Neural progenitor cell (in vitro differentiated cells): ENCODE data around the gene TSPOAP1. TPM values are rescaled to one million over a fixed set of nuclear protein-coding genes. Genes with fewer than 3 reads are reported as not detected.

Experiments
- DNase-seq: peaks from one replicate; pipeline ENCODE4 v3.0.0-alpha.2; 2016; ENCODE audit warnings: low spot score
- H2AFZ ChIP-seq: fragments of 200-600 bp; sonication (generic); replicated peaks from 2 replicates; pipeline ENCODE4 v1.6.1; 2016; ENCODE audit warnings: antibody characterized with exemption
- H3F3A ChIP-seq: fragments of 200-600 bp; sonication (generic); 2 replicates; pipeline ENCODE4 v1.6.1; 2016; ENCODE audit warnings: antibody characterized with exemption, low read depth
- H3K27ac ChIP-seq: fragments of 200-600 bp; sonication (generic); 2 replicates; pipeline ENCODE4 v1.5.1; 2016; ENCODE audit warnings: mild to moderate bottlenecking
- H3K27me3 ChIP-seq: fragments of 200-600 bp; sonication (generic); 2 replicates; pipeline ENCODE4 v1.6.1; 2016; ENCODE audit warnings: mild to moderate bottlenecking, moderate library complexity
- H3K36me3 ChIP-seq: fragments of 200-600 bp; sonication (generic); 2 replicates; pipeline ENCODE4 v1.5.1; 2016
- H3K4me1 ChIP-seq: fragments of 200-600 bp; sonication (generic); 2 replicates; pipeline ENCODE4 v1.6.1; 2016; ENCODE audit warnings: mixed run types
- H3K4me2 ChIP-seq: fragments of 200-600 bp; sonication (generic); 2 replicates; pipeline ENCODE4 v1.6.1; 2016
- H3K4me3 ChIP-seq: fragments of 200-600 bp; sonication (generic); 2 replicates; pipeline ENCODE4 v1.5.1; 2016
- H3K79me2 ChIP-seq: fragments of 200-600 bp; sonication (generic); 2 replicates; pipeline ENCODE4 v1.6.1; 2016; ENCODE audit warnings: low read depth
- H3K9ac ChIP-seq: fragments of 200-600 bp; sonication (generic); 2 replicates; pipeline ENCODE4 v1.6.1; 2016
- H3K9me3 ChIP-seq: fragments of 200-600 bp; sonication (generic); 2 replicates; pipeline ENCODE4 v1.5.1; 2016; ENCODE audit warnings: low read depth
- H4K20me1 ChIP-seq: fragments of 200-600 bp; sonication (generic); 2 replicates; pipeline ENCODE4 v1.6.1; 2016; ENCODE audit warnings: low read depth
- H3K27ac Mint-ChIP-seq: 3 replicates; pipeline ENCODE4 v1.8.0; 2021; ENCODE audit warnings: mixed read lengths
- H3K27me3 Mint-ChIP-seq: 2 replicates; pipeline ENCODE4 v1.8.0; 2022; ENCODE audit warnings: low read depth, mild to moderate bottlenecking, inconsistent platforms, moderate library complexity, mixed read lengths; ENCODE audit not compliant: insufficient read depth
- H3K36me3 Mint-ChIP-seq: 3 replicates; pipeline ENCODE4 v1.8.0; 2021; ENCODE audit warnings: mixed read lengths
- H3K4me1 Mint-ChIP-seq: 3 replicates; pipeline ENCODE4 v1.8.0; 2021; ENCODE audit warnings: mixed read lengths
- H3K4me3 Mint-ChIP-seq: 3 replicates; pipeline ENCODE4 v1.8.0; 2021; ENCODE audit warnings: mild to moderate bottlenecking, moderate library complexity, mixed read lengths
- H3K9me3 Mint-ChIP-seq: 3 replicates; pipeline ENCODE4 v1.8.0; 2020; ENCODE audit warnings: mixed read lengths
- CTCF ChIP-seq: fragments of 200-600 bp; sonication (generic); IDR thresholded peaks from 2 replicates; pipeline ENCODE4 v1.5.1; 2017; ENCODE audit warnings: antibody characterized with exemption, mild to moderate bottlenecking
- EZH2 ChIP-seq: fragments of 200-600 bp; sonication (generic); IDR thresholded peaks from 2 replicates; pipeline ENCODE4 v1.6.1; 2017; ENCODE audit warnings: antibody characterized with exemption, mild to moderate bottlenecking, moderate library complexity
- EZH2phosphoT487 ChIP-seq: fragments of 200-600 bp; sonication (generic); IDR thresholded peaks from 2 replicates; pipeline ENCODE4 v1.6.1; 2017; ENCODE audit warnings: antibody characterized with exemption
- total RNA-seq: library from RNA; depleted of rRNA; stranded (reverse); fragments of >200 nt; gene quantifications from 2 replicates; pipeline ENCODE4 v1.2.3, GENCODE V29; 2015; ENCODE audit warnings: low replicate concordance

Gene TSPOAP1
- total RNA-seq, 1 donor from 2014 or later, result 13.8 TPM

- Mint-ChIP-seq H3K4me1 (peaks cover 9% of the 10 kb centered on the region), H3K4me3 (no peak overlapping the region), H3K27me3 (no peaks in the 10 kb centered on the region), H3K9me3 (no peaks in the 10 kb centered on the region), H3K36me3 (no peaks in the 10 kb centered on the region), H3K27ac (no peak overlapping the region)
- H3K9me3 ChIP-seq, result no peaks in the 10 kb centered on the region
- no peaks in the 10 kb centered on the region for H4K20me1 ChIP-seq
- H3K4me2 ChIP-seq, result peak overlapping the region; percentile 60
- no peaks in the 10 kb centered on the region for H3F3A ChIP-seq
- peak overlapping the region; percentile 87 for H2AFZ ChIP-seq
- no peak overlapping the region for H3K4me3 ChIP-seq
- no peak overlapping the region for H3K27ac ChIP-seq
- DNase-seq, result peak; percentile 47
- no peak overlapping the region for H3K9ac ChIP-seq
- peaks cover 13% of the 10 kb centered on the region for H3K4me1 ChIP-seq
- TF ChIP-seq EZH2phosphoT487, result no peak
- no peak for TF ChIP-seq CTCF
- TF ChIP-seq EZH2, result no peak
- no peaks in the 10 kb centered on the region for H3K27me3 ChIP-seq
- H3K79me2 ChIP-seq, result no peaks in the 10 kb centered on the region
- H3K36me3 ChIP-seq, result no peaks in the 10 kb centered on the region
These were observed 43.8 kb downstream of the TSPOAP1 start for GRCh38 chr17:58284613-58285421.

DNA sequence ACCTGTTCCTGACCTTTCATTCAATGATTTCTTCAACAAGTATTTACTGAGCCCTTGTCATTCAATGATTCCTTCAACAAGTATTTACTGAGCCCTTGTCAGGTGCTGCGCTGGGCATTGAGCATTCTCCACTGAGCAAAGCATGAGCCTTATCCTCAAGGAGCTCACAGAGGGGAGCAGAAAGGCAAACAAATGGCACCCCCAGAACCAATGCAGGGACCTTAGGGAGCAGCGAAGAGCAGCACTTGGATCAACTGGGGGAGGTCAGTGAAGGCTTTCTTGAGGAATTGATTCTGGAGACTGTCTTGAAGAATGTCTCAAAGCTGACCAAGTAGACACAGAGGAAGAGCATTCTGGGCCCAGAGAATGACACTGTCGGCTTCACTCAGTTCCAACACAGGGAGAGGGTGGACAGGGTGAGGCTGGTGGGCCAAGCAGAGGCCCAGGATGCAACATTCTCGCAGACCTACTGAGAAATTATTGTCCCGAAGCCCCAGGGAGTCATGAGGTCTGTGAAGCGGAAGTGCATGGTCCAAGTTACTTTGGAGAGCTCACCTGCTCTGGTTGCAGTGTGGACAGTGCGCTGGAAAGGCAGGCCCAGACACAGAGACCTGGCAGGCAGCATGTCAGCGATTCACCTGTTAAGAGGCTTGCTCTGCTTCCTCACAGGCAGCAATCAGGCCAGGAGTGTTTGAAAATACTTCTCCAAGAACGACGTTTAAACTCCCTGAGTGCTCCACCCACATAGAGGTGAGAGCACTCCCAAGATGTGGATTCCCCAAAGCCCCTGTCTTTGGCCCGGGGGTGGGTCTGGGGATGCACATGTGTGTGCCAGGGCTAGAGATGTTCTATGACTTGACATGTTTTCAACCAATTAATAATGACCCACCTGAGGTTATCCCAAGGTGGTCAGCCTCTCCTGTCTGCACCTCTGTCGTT, 44.7 kb downstream of the TSPOAP1 start:
- no peaks in the 10 kb centered on the region for H3K27me3 Mint-ChIP-seq
- peak overlapping the region; percentile 87 for H2AFZ ChIP-seq
- no peaks in the 10 kb centered on the region for H3K9me3 ChIP-seq
- H3K36me3 ChIP-seq, result no peaks in the 10 kb centered on the region
- no peaks in the 10 kb centered on the region for H3K79me2 ChIP-seq
- no peaks in the 10 kb centered on the region for H4K20me1 ChIP-seq
- peaks cover 9% of the 10 kb centered on the region for H3K4me1 Mint-ChIP-seq
- H3K9ac ChIP-seq, result no peak overlapping the region
- H3K4me3 Mint-ChIP-seq, result no peak overlapping the region
- peak overlapping the region; percentile 60 for H3K4me2 ChIP-seq
- peaks cover 5% of the 10 kb centered on the region for H3K27me3 ChIP-seq
- H3K27ac Mint-ChIP-seq, result no peak overlapping the region
- no peaks in the 10 kb centered on the region for H3K36me3 Mint-ChIP-seq
- H3F3A ChIP-seq, result no peaks in the 10 kb centered on the region
- H3K27ac ChIP-seq, result no peak overlapping the region
- no peak for DNase-seq
- peaks cover 13% of the 10 kb centered on the region for H3K4me1 ChIP-seq
- H3K9me3 Mint-ChIP-seq, result no peaks in the 10 kb centered on the region
- TF ChIP-seq EZH2phosphoT487 (no peak), EZH2 (no peak), CTCF (no peak)
- H3K4me3 ChIP-seq, result no peak overlapping the region

DNA sequence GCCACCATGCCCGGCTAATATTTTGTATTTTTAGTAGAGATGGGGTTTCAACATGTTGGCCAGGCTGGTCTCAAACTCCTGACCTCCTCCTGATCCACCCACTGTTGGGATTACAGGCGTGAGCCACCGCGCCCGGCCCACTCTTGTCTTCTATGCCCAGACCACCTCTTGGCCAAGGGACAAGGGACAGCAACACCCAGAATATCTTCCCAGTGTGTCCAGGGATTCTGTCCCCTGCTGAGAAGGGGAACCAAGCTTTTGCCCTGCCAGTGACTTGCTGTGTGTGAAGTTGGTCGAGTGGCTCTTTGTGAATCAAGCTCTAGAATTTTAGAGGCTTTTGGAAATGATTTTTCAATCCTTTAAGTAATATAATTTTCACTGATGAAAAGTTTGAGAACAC, 46.2 kb downstream of the TSPOAP1 start:
- no peaks in the 10 kb centered on the region for H3K9me3 Mint-ChIP-seq
- DNase-seq, result no peak
- H3K9ac ChIP-seq, result no peak overlapping the region

More for the DNA sequence above, 46.2 kb downstream of the TSPOAP1 start:
- Mint-ChIP-seq H3K27me3 (peaks cover 2% of the 10 kb centered on the region), H3K36me3 (no peaks in the 10 kb centered on the region), H3K4me1 (peaks cover 9% of the 10 kb centered on the region), H3K27ac (no peak overlapping the region), H3K4me3 (no peak overlapping the region)
- peaks cover 13% of the 10 kb centered on the region for H3K4me1 ChIP-seq
- peaks cover 5% of the 10 kb centered on the region for H3K27me3 ChIP-seq
- no peak overlapping the region for H2AFZ ChIP-seq
- H3K79me2 ChIP-seq, result no peaks in the 10 kb centered on the region
- TF ChIP-seq EZH2phosphoT487 (no peak), CTCF (no peak), EZH2 (no peak)
- no peak overlapping the region for H3K4me3 ChIP-seq
- H3K4me2 ChIP-seq, result no peak overlapping the region
- H3K36me3 ChIP-seq, result no peaks in the 10 kb centered on the region
- no peaks in the 10 kb centered on the region for H4K20me1 ChIP-seq
- H3K9me3 ChIP-seq, result no peaks in the 10 kb centered on the region
- no peak overlapping the region for H3K27ac ChIP-seq
- H3F3A ChIP-seq, result no peaks in the 10 kb centered on the region
